ENCODE results near the gene PTPN3. TPM values are rescaled to one million over a fixed set of nuclear protein-coding genes. Genes with fewer than 3 reads are reported as not detected.
A peak's percentile ranks its signal among the peaks of the same experiment; 100 is the strongest.
"Not testable (repeated sequence)": the region's sequence is repeated elsewhere in the genome, so short reads cannot be mapped to it uniquely, and the experiment has no call there.

The PTPN3 gene, protein sequence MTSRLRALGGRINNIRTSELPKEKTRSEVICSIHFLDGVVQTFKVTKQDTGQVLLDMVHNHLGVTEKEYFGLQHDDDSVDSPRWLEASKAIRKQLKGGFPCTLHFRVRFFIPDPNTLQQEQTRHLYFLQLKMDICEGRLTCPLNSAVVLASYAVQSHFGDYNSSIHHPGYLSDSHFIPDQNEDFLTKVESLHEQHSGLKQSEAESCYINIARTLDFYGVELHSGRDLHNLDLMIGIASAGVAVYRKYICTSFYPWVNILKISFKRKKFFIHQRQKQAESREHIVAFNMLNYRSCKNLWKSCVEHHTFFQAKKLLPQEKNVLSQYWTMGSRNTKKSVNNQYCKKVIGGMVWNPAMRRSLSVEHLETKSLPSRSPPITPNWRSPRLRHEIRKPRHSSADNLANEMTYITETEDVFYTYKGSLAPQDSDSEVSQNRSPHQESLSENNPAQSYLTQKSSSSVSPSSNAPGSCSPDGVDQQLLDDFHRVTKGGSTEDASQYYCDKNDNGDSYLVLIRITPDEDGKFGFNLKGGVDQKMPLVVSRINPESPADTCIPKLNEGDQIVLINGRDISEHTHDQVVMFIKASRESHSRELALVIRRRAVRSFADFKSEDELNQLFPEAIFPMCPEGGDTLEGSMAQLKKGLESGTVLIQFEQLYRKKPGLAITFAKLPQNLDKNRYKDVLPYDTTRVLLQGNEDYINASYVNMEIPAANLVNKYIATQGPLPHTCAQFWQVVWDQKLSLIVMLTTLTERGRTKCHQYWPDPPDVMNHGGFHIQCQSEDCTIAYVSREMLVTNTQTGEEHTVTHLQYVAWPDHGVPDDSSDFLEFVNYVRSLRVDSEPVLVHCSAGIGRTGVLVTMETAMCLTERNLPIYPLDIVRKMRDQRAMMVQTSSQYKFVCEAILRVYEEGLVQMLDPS
- total RNA-seq (2014; rRNA removed; shearing (Covaris generic)) (2.6 and 2.8 TPM in 2 replicates), polyA plus RNA-seq (2016; fragmentation: Nextera tagmentation; extraction: Ambion mirVana) (1.0 and 1.4 TPM in 2 replicates)
- long read RNA-seq, partial matches to known transcripts, result 1 of 1 reads
- long read RNA-seq, other reads (novel, unspliced or antisense), result 0 of 1 reads

DNA sequence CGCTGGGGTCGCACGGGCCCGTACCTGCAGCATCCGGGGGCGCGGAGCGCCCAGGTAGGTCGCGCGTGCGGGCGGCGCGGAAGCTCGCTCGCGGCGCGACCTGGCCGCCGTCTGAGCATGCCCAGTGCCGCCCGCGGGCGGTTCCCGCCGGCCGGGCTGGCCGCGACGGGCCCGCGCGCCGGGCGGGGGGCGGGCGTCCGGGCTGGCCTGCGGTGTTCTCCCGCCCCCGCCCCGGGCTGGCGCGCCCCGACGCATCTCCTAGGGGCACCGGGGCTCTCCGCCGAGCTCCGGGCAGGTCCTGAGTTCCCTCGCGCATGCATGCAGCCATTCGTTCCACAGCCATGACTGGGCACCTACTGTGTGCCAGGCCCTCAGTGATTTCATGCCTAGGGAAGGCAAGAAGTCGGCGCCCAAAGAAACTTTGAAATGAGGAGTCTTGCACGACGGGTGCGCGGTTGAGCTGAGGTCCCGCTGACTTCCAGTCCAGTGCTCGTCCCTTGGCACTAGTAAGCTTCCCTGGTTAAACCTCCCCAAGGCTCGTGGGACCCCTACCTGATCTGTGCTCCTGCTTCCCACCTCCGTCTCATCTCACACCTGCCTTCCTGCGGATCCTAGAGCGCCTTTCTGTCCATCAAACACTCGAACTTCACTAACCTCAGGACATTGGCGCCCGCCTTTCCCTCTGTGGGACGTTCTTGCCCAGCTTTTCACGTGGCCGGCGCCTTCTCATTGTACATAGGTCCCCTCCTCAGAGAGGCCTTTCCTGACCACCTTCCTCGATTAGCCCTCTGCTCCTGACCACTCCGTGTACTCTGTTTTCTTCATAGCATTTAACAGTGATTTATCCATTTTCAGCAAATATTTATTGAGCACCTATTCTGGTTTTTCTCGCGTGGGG lies at the start of gene PTPN3:
Gene PTPN3 (minus strand): TSS at position 113 of the 898 bp plus-strand sequence. CDS start 34,873 bp downstream, outside the sequence.
- H3K9me3 Mint-ChIP-seq, result peaks cover 4% of the 10 kb centered on the region
- H3K4me2 ChIP-seq, result peak within 1 kb of the TSS; percentile 88
- peak within 1 kb of the TSS; percentile 73 for H3K4me3 Mint-ChIP-seq
- H3K79me2 ChIP-seq (replicated peaks; ENCODE audit: insufficient read depth), result no peaks in the 10 kb centered on the region
- H3K9me2 ChIP-seq (ENCODE audit: insufficient read depth), result no peaks in the 10 kb centered on the region
- peaks cover 68% of the 10 kb centered on the region for H3K27me3 ChIP-seq (ENCODE audit: insufficient read depth)
- peaks cover 12% of the 10 kb centered on the region for H3K4me1 Mint-ChIP-seq
- H3F3A ChIP-seq (replicated peaks; ENCODE audit: low read depth), result no peaks in the 10 kb centered on the region
- H2AFZ ChIP-seq, result peak within 1 kb of the TSS; percentile 98
- H4K20me1 ChIP-seq (replicated peaks; ENCODE audit: insufficient read depth), result no peaks in the 10 kb centered on the region; the same call in 1 of the 2 replicates
- peak within 1 kb of the TSS; percentile 69 for H3K4me3 ChIP-seq
- peak; percentile 34 for ATAC-seq
- DNase-seq (ENCODE audit: low spot score), result peak; percentile 46
- peaks cover 42% of the 10 kb centered on the region for H3K27me3 Mint-ChIP-seq (ENCODE audit: insufficient read depth, low read depth, poor library complexity)
- no peak within 1 kb of the TSS for H3K27ac Mint-ChIP-seq
- H3K27ac ChIP-seq (ENCODE audit: low read depth), result no peak within 1 kb of the TSS
- no peaks in the 10 kb centered on the region; the same call in 2 of the 3 replicates for H3K36me3 Mint-ChIP-seq (ENCODE audit: low read depth)
- peaks cover 20% of the 10 kb centered on the region for H3K4me1 ChIP-seq (ENCODE audit: insufficient read depth)
- H3K36me3 ChIP-seq (ENCODE audit: insufficient read depth), result no peaks in the 10 kb centered on the region
- peak; percentile 60 for TF ChIP-seq EZH2 (IDR thresholded peaks at IDR 0.05; ENCODE audit: low read depth, unreplicated experiment)
- no peak for TF ChIP-seq NANOG (IDR thresholded peaks at IDR 0.05; ENCODE audit: borderline replicate concordance)

- not testable (repeated sequence) for H3K27me3 Mint-ChIP-seq (ENCODE audit: insufficient read depth, low read depth, poor library complexity); ATAC-seq; H3K4me3 Mint-ChIP-seq; H3K36me3 ChIP-seq (ENCODE audit: insufficient read depth); H4K20me1 ChIP-seq (replicated peaks; ENCODE audit: insufficient read depth); H2AFZ ChIP-seq; H3K4me3 ChIP-seq; H3K4me2 ChIP-seq; DNase-seq (ENCODE audit: low spot score); H3K4me1 Mint-ChIP-seq; H3K27ac Mint-ChIP-seq; H3K27me3 ChIP-seq (ENCODE audit: insufficient read depth); H3K79me2 ChIP-seq (replicated peaks; ENCODE audit: insufficient read depth); H3F3A ChIP-seq (replicated peaks; ENCODE audit: low read depth); H3K4me1 ChIP-seq (ENCODE audit: insufficient read depth); H3K27ac ChIP-seq (ENCODE audit: low read depth); H3K9me2 ChIP-seq (ENCODE audit: insufficient read depth)
- Mint-ChIP-seq H3K9me3 (peaks cover 29% of the 10 kb centered on the region), H3K36me3 (ENCODE audit: low read depth) (peaks cover 11% of the 10 kb centered on the region; the same call in 2 of the 3 replicates)
Observed at GRCh38 chr9:109544954-109545353, 46.8 kb upstream of the PTPN3 start.

DNA sequence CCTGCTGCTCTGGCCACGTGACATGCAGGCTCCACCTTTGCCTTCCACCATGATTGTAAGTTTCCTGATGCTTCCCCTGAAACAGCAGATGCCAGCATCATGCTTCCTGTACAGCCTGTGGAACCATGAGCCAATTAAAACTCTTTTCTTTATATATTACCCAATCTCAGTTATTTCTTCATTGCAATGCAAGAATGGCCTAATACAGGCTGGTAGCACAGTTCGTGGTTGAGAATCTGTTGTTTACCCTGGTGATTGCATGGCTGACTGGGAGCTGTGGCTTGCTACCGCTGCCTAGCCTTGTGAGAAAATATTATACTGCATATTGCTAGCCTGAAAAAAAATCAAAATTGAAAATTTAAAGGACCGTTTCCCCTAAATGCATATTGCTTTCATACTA lies 44.8 kb upstream of the PTPN3 start:
- no peak overlapping the region for H3K27ac ChIP-seq (ENCODE audit: low read depth)
- no peak overlapping the region for H2AFZ ChIP-seq
- H3K79me2 ChIP-seq (replicated peaks; ENCODE audit: insufficient read depth), result no peaks in the 10 kb centered on the region
- DNase-seq (ENCODE audit: low spot score), result no peak
- no peaks in the 10 kb centered on the region for H3K4me1 ChIP-seq (ENCODE audit: insufficient read depth)
- H3K27me3 ChIP-seq (ENCODE audit: insufficient read depth), result no peaks in the 10 kb centered on the region
- peaks cover 11% of the 10 kb centered on the region; the same call in 2 of the 3 replicates for H3K36me3 Mint-ChIP-seq (ENCODE audit: low read depth)
- H3F3A ChIP-seq (replicated peaks; ENCODE audit: low read depth), result no peaks in the 10 kb centered on the region
- no peaks in the 10 kb centered on the region for H4K20me1 ChIP-seq (replicated peaks; ENCODE audit: insufficient read depth)
- no peaks in the 10 kb centered on the region for H3K36me3 ChIP-seq (ENCODE audit: insufficient read depth)
- ATAC-seq, result no peak
- H3K27ac Mint-ChIP-seq, result no peak overlapping the region
- no peak overlapping the region for H3K4me3 ChIP-seq
- H3K4me2 ChIP-seq, result no peak overlapping the region
- no peaks in the 10 kb centered on the region for H3K9me2 ChIP-seq (ENCODE audit: insufficient read depth)
- no peaks in the 10 kb centered on the region for H3K4me1 Mint-ChIP-seq
- no peak overlapping the region for H3K4me3 Mint-ChIP-seq
- peaks cover 28% of the 10 kb centered on the region for H3K9me3 Mint-ChIP-seq
- peaks cover 3% of the 10 kb centered on the region for H3K27me3 Mint-ChIP-seq (ENCODE audit: insufficient read depth, low read depth, poor library complexity)
- TF ChIP-seq CREB1 (CRISPR knock-in tag; IDR thresholded peaks at IDR 0.05; ENCODE audit: low read depth) (no peak), EZH2 (IDR thresholded peaks at IDR 0.05; ENCODE audit: low read depth, unreplicated experiment) (no peak), JUNB (IDR thresholded peaks at IDR 0.05; ENCODE audit: unreplicated experiment) (no peak), NANOG (IDR thresholded peaks at IDR 0.05; ENCODE audit: borderline replicate concordance) (no peak), ZNF331 (CRISPR knock-in tag; IDR thresholded peaks at IDR 0.05; ENCODE audit: low read depth) (no peak)
- TF ChIP-seq, protein P1, sequence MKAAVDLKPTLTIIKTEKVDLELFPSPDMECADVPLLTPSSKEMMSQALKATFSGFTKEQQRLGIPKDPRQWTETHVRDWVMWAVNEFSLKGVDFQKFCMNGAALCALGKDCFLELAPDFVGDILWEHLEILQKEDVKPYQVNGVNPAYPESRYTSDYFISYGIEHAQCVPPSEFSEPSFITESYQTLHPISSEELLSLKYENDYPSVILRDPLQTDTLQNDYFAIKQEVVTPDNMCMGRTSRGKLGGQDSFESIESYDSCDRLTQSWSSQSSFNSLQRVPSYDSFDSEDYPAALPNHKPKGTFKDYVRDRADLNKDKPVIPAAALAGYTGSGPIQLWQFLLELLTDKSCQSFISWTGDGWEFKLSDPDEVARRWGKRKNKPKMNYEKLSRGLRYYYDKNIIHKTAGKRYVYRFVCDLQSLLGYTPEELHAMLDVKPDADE (IDR thresholded peaks at IDR 0.05), result no peak
